H1 (cell line): Measurements from ENCODE around the gene DIPK1C. TPM values are rescaled to one million over a fixed set of nuclear protein-coding genes. Genes with fewer than 3 reads are reported as not detected.

Experiments
- CTCF ChIA-PET: fragments of 300-600 bp; sonication (Branson Sonifier 250); formaldehyde crosslinking; loops from one replicate; lab custom pipeline; 2021; ENCODE audit not compliant: partially characterized antibody; lab: Charles Lee
- POLR2A ChIA-PET: fragments of 300-600 bp; sonication (Branson Sonifier 250); formaldehyde crosslinking; loops from one replicate; lab custom pipeline; 2021; ENCODE audit warnings: inconsistent platforms; ENCODE audit not compliant: partially characterized antibody; lab: Charles Lee
- DNase-seq, 2 experiments: peaks; one replicate each; pipeline versions ENCODE4 v3.0.0 to v3.0.0-alpha.2; 2010 to 2022; ENCODE audit warnings: low spot score in 2 of 2, low read depth in 1 of 2, mixed read lengths in 1 of 2
- FAIRE-seq: peaks from 2 replicates; lab custom pipeline; 2011; peaks lifted over from hg19 to GRCh38; lab: Jason Lieb, UNC
- H2AFZ ChIP-seq: 2 replicates; pipeline ENCODE4 v1.8.1; 2012; ENCODE audit warnings: low read length, inconsistent platforms
- H2AK5ac ChIP-seq: 2 replicates; pipeline ENCODE4 v1.6.1; 2013; ENCODE audit warnings: low read depth, low read length
- H2BK120ac ChIP-seq: replicated peaks from 2 replicates; pipeline ENCODE3; 2013; ENCODE audit warnings: low read depth, low read length, inconsistent platforms
- H2BK12ac ChIP-seq: 2 replicates; pipeline ENCODE4 v1.6.1; 2013; ENCODE audit warnings: low read depth, low read length
- H2BK15ac ChIP-seq: 2 replicates; pipeline ENCODE4 v1.6.1; 2013; ENCODE audit warnings: low read length
- H2BK20ac ChIP-seq: 2 replicates; pipeline ENCODE4 v1.6.1; 2013; ENCODE audit warnings: low read length
- H2BK5ac ChIP-seq: 2 replicates; pipeline ENCODE4 v1.6.1; 2013; ENCODE audit warnings: low read depth, low read length
- H3K14ac ChIP-seq: 2 replicates; pipeline ENCODE4 v1.6.1; 2013; ENCODE audit warnings: inconsistent platforms; ENCODE audit not compliant: insufficient read length
- H3K18ac ChIP-seq: 2 replicates; pipeline ENCODE4 v1.6.1; 2013; ENCODE audit warnings: low read length; ENCODE audit errors: extremely low read depth
- H3K23ac ChIP-seq: 2 replicates; pipeline ENCODE4 v1.6.1; 2013; ENCODE audit warnings: inconsistent platforms; ENCODE audit not compliant: insufficient read length
- H3K23me2 ChIP-seq: 2 replicates; pipeline ENCODE4 v1.6.1; 2013; ENCODE audit warnings: low read depth, low read length
- H3K27ac ChIP-seq: 2 replicates; pipeline ENCODE4 v1.6.1; 2011; ENCODE audit warnings: low read depth, low read length, inconsistent platforms
- H3K27me3 ChIP-seq, 4 experiments: replicated peaks in 1 of 4; 1 replicate in 1 of 4; 2 replicates in 3 of 4; pipeline versions ENCODE4 v1.6.1 to v1.8.1; 2011 to 2013; ENCODE audit warnings: low read length in 3 of 4, mild to moderate bottlenecking in 3 of 4, inconsistent platforms in 2 of 4, mixed read lengths in 2 of 4, moderate library complexity in 1 of 4; ENCODE audit not compliant: control insufficient read depth in 3 of 4, insufficient read depth in 3 of 4; ENCODE audit errors: extremely low read depth in 1 of 4
- H3K36me3 ChIP-seq, 4 experiments: 2 replicates each; pipeline versions ENCODE4 v1.6.1 to v1.8.1; 2011 to 2013; ENCODE audit warnings: mild to moderate bottlenecking in 4 of 4, low read length in 3 of 4, moderate library complexity in 2 of 4, control low read depth in 1 of 4, inconsistent platforms in 1 of 4; ENCODE audit not compliant: insufficient read depth in 4 of 4, control insufficient read depth in 2 of 4
- H3K4ac ChIP-seq: replicated peaks from 2 replicates; pipeline ENCODE3; 2013; ENCODE audit warnings: low read length, low read depth, mixed read lengths, inconsistent platforms; ENCODE audit not compliant: insufficient read length
- H3K4me1 ChIP-seq, 4 experiments: replicated peaks in 1 of 4; 1 replicate in 1 of 4; 2 replicates in 3 of 4; pipeline versions ENCODE4 v1.6.1 to v1.8.1; 2011 to 2013; ENCODE audit warnings: low read length in 3 of 4, inconsistent platforms in 2 of 4, mixed read lengths in 1 of 4; ENCODE audit not compliant: insufficient read depth in 4 of 4, control insufficient read depth in 3 of 4
- H3K4me2 ChIP-seq, 2 experiments: 2 replicates each; pipeline versions ENCODE4 v1.6.1 to v1.8.1; 2011 to 2013; ENCODE audit warnings: low read depth in 2 of 2, low read length in 2 of 2, control low read depth in 1 of 2, inconsistent platforms in 1 of 2, mild to moderate bottlenecking in 1 of 2; ENCODE audit not compliant: insufficient read depth in 1 of 2
- H3K4me3 ChIP-seq, 4 experiments: fragments of 200-600, 300-600 bp in 1 of 4; sonication (generic), shearing (Covaris generic), sonication (Bioruptor Twin) in 1 of 4; 2 replicates each; pipeline versions ENCODE4 v1.5.1 to v1.8.1; 2011 to 2016; ENCODE audit warnings: low read length in 4 of 4, low read depth in 3 of 4, control low read depth in 2 of 4, inconsistent platforms in 2 of 4, mild to moderate bottlenecking in 2 of 4, mixed read lengths in 1 of 4, moderate library complexity in 1 of 4; ENCODE audit not compliant: insufficient read depth in 2 of 4; ENCODE audit errors: extremely low read depth in 1 of 4
- H3K56ac ChIP-seq: replicated peaks from 2 replicates; pipeline ENCODE3; 2013; ENCODE audit warnings: low read depth, mild to moderate bottlenecking, mixed read lengths, low read length, inconsistent platforms; ENCODE audit not compliant: insufficient read length
- H3K79me1 ChIP-seq: 2 replicates; pipeline ENCODE4 v1.6.1; 2013; ENCODE audit warnings: low read depth, low read length, control low read depth
- H3K79me2 ChIP-seq, 2 experiments: 2 replicates each; pipeline versions ENCODE4 v1.6.1 to v1.8.1; 2012 to 2013; ENCODE audit warnings: low read length in 2 of 2, mild to moderate bottlenecking in 2 of 2, inconsistent platforms in 1 of 2; ENCODE audit not compliant: insufficient read depth in 2 of 2, control insufficient read depth in 1 of 2
- H3K9ac ChIP-seq, 4 experiments: replicated peaks in 1 of 4; 1 replicate in 1 of 4; 2 replicates in 3 of 4; pipeline versions ENCODE4 v1.6.1 to v1.8.1; 2011 to 2013; ENCODE audit warnings: low read depth in 3 of 4, low read length in 3 of 4, control low read depth in 2 of 4, mild to moderate bottlenecking in 2 of 4, moderate library complexity in 2 of 4, inconsistent platforms in 1 of 4; ENCODE audit errors: extremely low read depth in 1 of 4
- H3K9me3 ChIP-seq, 2 experiments: 2 replicates each; pipeline versions ENCODE4 v1.6.1 to v1.8.1; 2012 to 2013; ENCODE audit warnings: mild to moderate bottlenecking in 2 of 2, moderate library complexity in 2 of 2, control low read depth in 1 of 2, inconsistent platforms in 1 of 2, low read depth in 1 of 2, low read length in 1 of 2, mixed read lengths in 1 of 2; ENCODE audit not compliant: insufficient read depth in 2 of 2
- H4K20me1 ChIP-seq, 2 experiments: replicated peaks in 1 of 2; 2 replicates each; pipeline versions ENCODE3 to v1.8.1; 2011 to 2013; ENCODE audit warnings: inconsistent platforms in 2 of 2, low read length in 2 of 2, mild to moderate bottlenecking in 1 of 2; ENCODE audit not compliant: insufficient read depth in 2 of 2, control insufficient read depth in 1 of 2
- H4K5ac ChIP-seq: 2 replicates; pipeline ENCODE4 v1.6.1; 2013; ENCODE audit warnings: low read length, low read depth, mixed read lengths, inconsistent platforms; ENCODE audit not compliant: insufficient read length
- H4K8ac ChIP-seq: 2 replicates; pipeline ENCODE4 v1.8.0; 2013; ENCODE audit warnings: mild to moderate bottlenecking, moderate library complexity, low read length, inconsistent platforms; ENCODE audit not compliant: insufficient read depth; ENCODE audit errors: extremely low read depth
- H4K91ac ChIP-seq: replicated peaks from 2 replicates; pipeline ENCODE3; 2013; ENCODE audit warnings: low read length, mixed read lengths, inconsistent platforms; ENCODE audit not compliant: insufficient read length
- HDAC2 ChIP-seq, 2 experiments: fragments of 300-600 bp in 1 of 2; sonication (generic) in 1 of 2; IDR thresholded peaks; 2 replicates each; pipeline ENCODE4 v1.6.1; 2011 to 2012; ENCODE audit warnings: low read depth in 2 of 2, low read length in 2 of 2, mild to moderate bottlenecking in 2 of 2, moderate library complexity in 2 of 2, borderline replicate concordance in 1 of 2, inconsistent platforms in 1 of 2
- POLR2A ChIP-seq, 2 experiments: IDR thresholded peaks; 1 replicate in 1 of 2; 2 replicates in 1 of 2; pipeline ENCODE4 v1.6.1; 2011; ENCODE audit warnings: low read depth in 2 of 2, low read length in 2 of 2, mild to moderate bottlenecking in 2 of 2; ENCODE audit errors: control extremely low read depth in 1 of 2
- SIRT6 ChIP-seq: IDR thresholded peaks from one replicate; pipeline ENCODE4 v1.7.1; 2012; ENCODE audit warnings: low read length, inconsistent platforms
- WGBS, 2 experiments: shearing (Covaris generic) in 1 of 2; methylation state at CpG; one replicate each; pipeline versions ENCODE4 v1.1.6 to v1.1.7; 2013 to 2015; ENCODE audit warnings: low lambda C conversion rate in 2 of 2, mixed read lengths in 2 of 2, inconsistent platforms in 1 of 2, low coverage in 1 of 2, missing lambda C conversion rate in 1 of 2; ENCODE audit not compliant: insufficient replicate concordance in 2 of 2, insufficient coverage in 1 of 2, insufficient read length in 1 of 2; ENCODE audit errors: extremely low coverage in 1 of 2, missing lambda C conversion rate in 1 of 2; 5-methylcytosine and 5-hydroxymethylcytosine counted together
- polyA plus RNA-seq, 7 experiments: library from polyadenylated mRNA; depleted of rRNA in 3 of 7; stranded (reverse) in 5 of 7; unstranded in 2 of 7; fragments of >200 nt in 5 of 7; fragments of 200-250 nt in 2 of 7; gene quantifications; 1 replicate in 5 of 7; 2 replicates in 1 of 7; 4 replicates in 1 of 7; pipeline versions ENCODE4 v1.2.1 to v1.2.3, GENCODE V29; 2011 to 2013; ENCODE audit warnings: missing spikeins in 2 of 7, mixed read lengths in 2 of 7
- total RNA-seq: library from RNA; stranded (reverse); fragmentation: NEBNext Ultra II Directional; extraction: Animal tissue kit (Norgen Biotek cat#: 25700); gene quantifications from 2 replicates; pipeline ENCODE4 v1.2.1, GENCODE V29; 2021
- TF ChIP-seq, protein P1 (sequence below): IDR thresholded peaks from 2 replicates; pipeline ENCODE4 v1.6.1; 2012; ENCODE audit warnings: inconsistent platforms

DIPK1C gene
- total and polyA plus RNA-seq, 2 of the 8 experiments (the other 6 are each of a cell fraction or from before 2014, with no cell fraction given), result 0.08 TPM; not detected in 1

DNA sequence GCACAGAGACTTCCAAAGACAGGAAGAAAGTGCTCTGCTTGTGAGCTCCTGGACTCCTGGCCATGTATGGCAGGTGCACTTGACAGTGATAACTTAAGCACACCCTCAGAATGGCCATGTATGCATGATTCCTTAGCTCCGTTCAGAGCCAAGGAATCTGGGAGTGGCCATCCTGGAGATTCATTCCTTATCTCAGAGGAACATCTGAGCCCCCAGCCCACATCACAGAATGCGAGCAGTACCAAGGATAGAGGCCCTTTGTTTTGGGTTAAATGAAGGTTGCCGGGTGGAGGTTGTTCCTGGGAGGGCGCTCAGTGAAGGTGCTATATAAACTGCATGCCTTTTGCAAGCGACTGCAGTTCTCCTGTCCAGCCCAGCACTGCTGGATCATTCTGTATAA, 26.9 kb downstream of the DIPK1C start:
- Histone ChIP-seq H2BK5ac (no peak overlapping the region), H3K79me1 (peaks cover 2% of the 10 kb centered on the region; the same call in 1 of the 2 replicates), H2BK120ac (no peak overlapping the region), H2BK15ac (no peak overlapping the region), H4K8ac (no peak overlapping the region), H3K4me3 (no peak overlapping the region), H2BK20ac (no peak overlapping the region), H2AK5ac (no peak overlapping the region), H3K18ac (no peak overlapping the region), H3K23ac (no peak overlapping the region), H2BK12ac (no peak overlapping the region), H3K9me3 (peaks cover 0 to 3% of the 10 kb centered on the region in 2 experiments; a peak in 1 of 4 replicates), H3K23me2 (no peaks in the 10 kb centered on the region), H3K4ac (no peak overlapping the region), H2AFZ (no peak overlapping the region), H3K56ac (no peak overlapping the region), H3K79me2 (no peaks in the 10 kb centered on the region), H3K4me2 (no peak overlapping the region), H3K4me1 (no peaks in the 10 kb centered on the region; a peak in 1 of 7 replicates), H3K36me3 (no peaks in the 10 kb centered on the region), H3K9ac (no peak overlapping the region), H4K91ac (no peak overlapping the region), H3K27me3 (no peaks in the 10 kb centered on the region), H3K14ac (no peak overlapping the region), H4K5ac (no peak overlapping the region), H4K20me1 (peaks cover 0 to 3% of the 10 kb centered on the region in 2 experiments), H3K27ac (no peak overlapping the region)
- DNase-seq (no peak), FAIRE-seq (no peak)
- ChIA-PET CTCF (interaction anchor here (0.8 to 1.3 kb wide), 4 partner anchors 14 to 63 kb away, joined by 3 read pairs; no protein-coding TSS in a partner anchor), POLR2A (no interaction called here)
- WGBS, 2 experiments, result 90% methylated on average over 5 of the region's 5 CpGs; no CpG with 5 or more reads in 1 of the 2 experiments
- TF ChIP-seq HDAC2 (IDR thresholded peaks at IDR 0.05; ENCODE audit: borderline replicate concordance in 1 of 2, low read depth in 2 of 2, low read length in 2 of 2) (no peak), POLR2A (IDR thresholded peaks at IDR 0.05; ENCODE audit: control extremely low read depth in 1 of 2, low read depth in 2 of 2, low read length in 2 of 2) (no peak), SIRT6 (no peak)
- TF ChIP-seq, protein P1, sequence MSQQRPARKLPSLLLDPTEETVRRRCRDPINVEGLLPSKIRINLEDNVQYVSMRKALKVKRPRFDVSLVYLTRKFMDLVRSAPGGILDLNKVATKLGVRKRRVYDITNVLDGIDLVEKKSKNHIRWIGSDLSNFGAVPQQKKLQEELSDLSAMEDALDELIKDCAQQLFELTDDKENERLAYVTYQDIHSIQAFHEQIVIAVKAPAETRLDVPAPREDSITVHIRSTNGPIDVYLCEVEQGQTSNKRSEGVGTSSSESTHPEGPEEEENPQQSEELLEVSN, result no peak
